Measurements from ENCODE around the gene ADGRG1.

DNA sequence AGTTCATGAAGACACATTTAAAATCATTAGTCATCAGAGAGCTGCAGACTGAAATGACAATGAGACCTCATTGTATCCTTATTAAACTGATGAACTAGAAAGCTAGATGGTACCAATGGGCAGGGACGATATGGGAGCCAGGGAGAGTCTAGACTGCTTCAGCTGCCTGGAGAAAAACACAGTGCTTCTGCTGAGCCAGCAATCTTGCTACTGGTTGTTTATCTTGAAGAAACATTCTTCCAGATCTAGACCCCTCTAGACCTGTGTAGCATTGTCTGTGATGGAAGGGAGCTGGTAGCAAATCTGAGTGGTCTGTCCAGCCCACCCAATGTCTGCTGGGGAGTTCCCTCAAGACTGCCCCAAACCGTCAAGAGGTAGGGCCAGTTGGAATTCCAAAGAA lies 64.2 kb downstream of the ADGRG1 start:
- no peak for TF ChIP-seq EZH2 (IDR thresholded peaks at IDR 0.05; ENCODE audit: low read depth)
- TF ChIP-seq, protein P1, sequence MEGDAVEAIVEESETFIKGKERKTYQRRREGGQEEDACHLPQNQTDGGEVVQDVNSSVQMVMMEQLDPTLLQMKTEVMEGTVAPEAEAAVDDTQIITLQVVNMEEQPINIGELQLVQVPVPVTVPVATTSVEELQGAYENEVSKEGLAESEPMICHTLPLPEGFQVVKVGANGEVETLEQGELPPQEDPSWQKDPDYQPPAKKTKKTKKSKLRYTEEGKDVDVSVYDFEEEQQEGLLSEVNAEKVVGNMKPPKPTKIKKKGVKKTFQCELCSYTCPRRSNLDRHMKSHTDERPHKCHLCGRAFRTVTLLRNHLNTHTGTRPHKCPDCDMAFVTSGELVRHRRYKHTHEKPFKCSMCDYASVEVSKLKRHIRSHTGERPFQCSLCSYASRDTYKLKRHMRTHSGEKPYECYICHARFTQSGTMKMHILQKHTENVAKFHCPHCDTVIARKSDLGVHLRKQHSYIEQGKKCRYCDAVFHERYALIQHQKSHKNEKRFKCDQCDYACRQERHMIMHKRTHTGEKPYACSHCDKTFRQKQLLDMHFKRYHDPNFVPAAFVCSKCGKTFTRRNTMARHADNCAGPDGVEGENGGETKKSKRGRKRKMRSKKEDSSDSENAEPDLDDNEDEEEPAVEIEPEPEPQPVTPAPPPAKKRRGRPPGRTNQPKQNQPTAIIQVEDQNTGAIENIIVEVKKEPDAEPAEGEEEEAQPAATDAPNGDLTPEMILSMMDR (conservative IDR thresholded peaks at IDR 0.05) = no peak
